H1 (cell line): ENCODE data around the gene NCLN. TPM values are rescaled to one million over a fixed set of nuclear protein-coding genes. Genes with fewer than 3 reads are reported as not detected.

Source experiments
- CTCF ChIA-PET: fragments of 300-600 bp; sonication (Branson Sonifier 250); formaldehyde crosslinking; loops from one replicate; lab custom pipeline; 2021; ENCODE audit not compliant: partially characterized antibody; lab: Charles Lee
- POLR2A ChIA-PET: fragments of 300-600 bp; sonication (Branson Sonifier 250); formaldehyde crosslinking; loops from one replicate; lab custom pipeline; 2021; ENCODE audit warnings: inconsistent platforms; ENCODE audit not compliant: partially characterized antibody; lab: Charles Lee
- DNase-seq, 2 experiments: peaks; one replicate each; pipeline versions ENCODE4 v3.0.0 to v3.0.0-alpha.2; 2010 to 2022; ENCODE audit warnings: low spot score in 2 of 2, low read depth in 1 of 2, mixed read lengths in 1 of 2
- FAIRE-seq: peaks from 2 replicates; lab custom pipeline; 2011; peaks lifted over from hg19 to GRCh38; lab: Jason Lieb, UNC
- H2AFZ ChIP-seq: 2 replicates; pipeline ENCODE4 v1.8.1; 2012; ENCODE audit warnings: low read length, inconsistent platforms
- H2AK5ac ChIP-seq: 2 replicates; pipeline ENCODE4 v1.6.1; 2013; ENCODE audit warnings: low read depth, low read length
- H2BK120ac ChIP-seq: replicated peaks from 2 replicates; pipeline ENCODE3; 2013; ENCODE audit warnings: low read depth, low read length, inconsistent platforms
- H2BK12ac ChIP-seq: 2 replicates; pipeline ENCODE4 v1.6.1; 2013; ENCODE audit warnings: low read depth, low read length
- H2BK15ac ChIP-seq: 2 replicates; pipeline ENCODE4 v1.6.1; 2013; ENCODE audit warnings: low read length
- H2BK20ac ChIP-seq: 2 replicates; pipeline ENCODE4 v1.6.1; 2013; ENCODE audit warnings: low read length
- H2BK5ac ChIP-seq: 2 replicates; pipeline ENCODE4 v1.6.1; 2013; ENCODE audit warnings: low read depth, low read length
- H3K14ac ChIP-seq: 2 replicates; pipeline ENCODE4 v1.6.1; 2013; ENCODE audit warnings: inconsistent platforms; ENCODE audit not compliant: insufficient read length
- H3K18ac ChIP-seq: 2 replicates; pipeline ENCODE4 v1.6.1; 2013; ENCODE audit warnings: low read length; ENCODE audit errors: extremely low read depth
- H3K23ac ChIP-seq: 2 replicates; pipeline ENCODE4 v1.6.1; 2013; ENCODE audit warnings: inconsistent platforms; ENCODE audit not compliant: insufficient read length
- H3K23me2 ChIP-seq: 2 replicates; pipeline ENCODE4 v1.6.1; 2013; ENCODE audit warnings: low read depth, low read length
- H3K27ac ChIP-seq: 2 replicates; pipeline ENCODE4 v1.6.1; 2011; ENCODE audit warnings: low read depth, low read length, inconsistent platforms
- H3K27me3 ChIP-seq, 4 experiments: replicated peaks in 1 of 4; 1 replicate in 1 of 4; 2 replicates in 3 of 4; pipeline versions ENCODE4 v1.6.1 to v1.8.1; 2011 to 2013; ENCODE audit warnings: low read length in 3 of 4, mild to moderate bottlenecking in 3 of 4, inconsistent platforms in 2 of 4, mixed read lengths in 2 of 4, moderate library complexity in 1 of 4; ENCODE audit not compliant: control insufficient read depth in 3 of 4, insufficient read depth in 3 of 4; ENCODE audit errors: extremely low read depth in 1 of 4
- H3K36me3 ChIP-seq, 4 experiments: 2 replicates each; pipeline versions ENCODE4 v1.6.1 to v1.8.1; 2011 to 2013; ENCODE audit warnings: mild to moderate bottlenecking in 4 of 4, low read length in 3 of 4, moderate library complexity in 2 of 4, control low read depth in 1 of 4, inconsistent platforms in 1 of 4; ENCODE audit not compliant: insufficient read depth in 4 of 4, control insufficient read depth in 2 of 4
- H3K4ac ChIP-seq: replicated peaks from 2 replicates; pipeline ENCODE3; 2013; ENCODE audit warnings: low read length, low read depth, mixed read lengths, inconsistent platforms; ENCODE audit not compliant: insufficient read length
- H3K4me1 ChIP-seq, 4 experiments: replicated peaks in 1 of 4; 1 replicate in 1 of 4; 2 replicates in 3 of 4; pipeline versions ENCODE4 v1.6.1 to v1.8.1; 2011 to 2013; ENCODE audit warnings: low read length in 3 of 4, inconsistent platforms in 2 of 4, mixed read lengths in 1 of 4; ENCODE audit not compliant: insufficient read depth in 4 of 4, control insufficient read depth in 3 of 4
- H3K4me2 ChIP-seq, 2 experiments: 2 replicates each; pipeline versions ENCODE4 v1.6.1 to v1.8.1; 2011 to 2013; ENCODE audit warnings: low read depth in 2 of 2, low read length in 2 of 2, control low read depth in 1 of 2, inconsistent platforms in 1 of 2, mild to moderate bottlenecking in 1 of 2; ENCODE audit not compliant: insufficient read depth in 1 of 2
- H3K4me3 ChIP-seq, 4 experiments: fragments of 200-600, 300-600 bp in 1 of 4; sonication (generic), shearing (Covaris generic), sonication (Bioruptor Twin) in 1 of 4; 2 replicates each; pipeline versions ENCODE4 v1.5.1 to v1.8.1; 2011 to 2016; ENCODE audit warnings: low read length in 4 of 4, low read depth in 3 of 4, control low read depth in 2 of 4, inconsistent platforms in 2 of 4, mild to moderate bottlenecking in 2 of 4, mixed read lengths in 1 of 4, moderate library complexity in 1 of 4; ENCODE audit not compliant: insufficient read depth in 2 of 4; ENCODE audit errors: extremely low read depth in 1 of 4
- H3K56ac ChIP-seq: replicated peaks from 2 replicates; pipeline ENCODE3; 2013; ENCODE audit warnings: low read depth, mild to moderate bottlenecking, mixed read lengths, low read length, inconsistent platforms; ENCODE audit not compliant: insufficient read length
- H3K79me1 ChIP-seq: 2 replicates; pipeline ENCODE4 v1.6.1; 2013; ENCODE audit warnings: low read depth, low read length, control low read depth
- H3K79me2 ChIP-seq, 2 experiments: 2 replicates each; pipeline versions ENCODE4 v1.6.1 to v1.8.1; 2012 to 2013; ENCODE audit warnings: low read length in 2 of 2, mild to moderate bottlenecking in 2 of 2, inconsistent platforms in 1 of 2; ENCODE audit not compliant: insufficient read depth in 2 of 2, control insufficient read depth in 1 of 2
- H3K9ac ChIP-seq, 4 experiments: replicated peaks in 1 of 4; 1 replicate in 1 of 4; 2 replicates in 3 of 4; pipeline versions ENCODE4 v1.6.1 to v1.8.1; 2011 to 2013; ENCODE audit warnings: low read depth in 3 of 4, low read length in 3 of 4, control low read depth in 2 of 4, mild to moderate bottlenecking in 2 of 4, moderate library complexity in 2 of 4, inconsistent platforms in 1 of 4; ENCODE audit errors: extremely low read depth in 1 of 4
- H3K9me3 ChIP-seq, 2 experiments: 2 replicates each; pipeline versions ENCODE4 v1.6.1 to v1.8.1; 2012 to 2013; ENCODE audit warnings: mild to moderate bottlenecking in 2 of 2, moderate library complexity in 2 of 2, control low read depth in 1 of 2, inconsistent platforms in 1 of 2, low read depth in 1 of 2, low read length in 1 of 2, mixed read lengths in 1 of 2; ENCODE audit not compliant: insufficient read depth in 2 of 2
- H4K20me1 ChIP-seq, 2 experiments: replicated peaks in 1 of 2; 2 replicates each; pipeline versions ENCODE3 to v1.8.1; 2011 to 2013; ENCODE audit warnings: inconsistent platforms in 2 of 2, low read length in 2 of 2, mild to moderate bottlenecking in 1 of 2; ENCODE audit not compliant: insufficient read depth in 2 of 2, control insufficient read depth in 1 of 2
- H4K5ac ChIP-seq: 2 replicates; pipeline ENCODE4 v1.6.1; 2013; ENCODE audit warnings: low read length, low read depth, mixed read lengths, inconsistent platforms; ENCODE audit not compliant: insufficient read length
- H4K8ac ChIP-seq: 2 replicates; pipeline ENCODE4 v1.8.0; 2013; ENCODE audit warnings: mild to moderate bottlenecking, moderate library complexity, low read length, inconsistent platforms; ENCODE audit not compliant: insufficient read depth; ENCODE audit errors: extremely low read depth
- H4K91ac ChIP-seq: replicated peaks from 2 replicates; pipeline ENCODE3; 2013; ENCODE audit warnings: low read length, mixed read lengths, inconsistent platforms; ENCODE audit not compliant: insufficient read length
- CTBP2 ChIP-seq: IDR thresholded peaks from 2 replicates; pipeline ENCODE4 v1.7.0; 2011; ENCODE audit warnings: borderline replicate concordance, mild to moderate bottlenecking, moderate library complexity, mixed read lengths, low read length; ENCODE audit not compliant: insufficient read depth, insufficient read length
- EGR1 ChIP-seq: IDR thresholded peaks from 2 replicates; pipeline ENCODE4 v1.6.1; 2011; ENCODE audit warnings: low read depth, low read length, borderline replicate concordance
- KDM1A ChIP-seq: fragments of 200-600, 300-600 bp; sonication (generic); IDR thresholded peaks from 2 replicates; pipeline ENCODE4 v1.7.1; 2016; ENCODE audit warnings: mild to moderate bottlenecking, low read length, borderline replicate concordance
- RBBP5 ChIP-seq: IDR thresholded peaks from 2 replicates; pipeline ENCODE4 v1.7.1; 2012; ENCODE audit warnings: low read depth, mild to moderate bottlenecking, inconsistent platforms, low read length, moderate library complexity, borderline replicate concordance
- SP4 ChIP-seq: IDR thresholded peaks from 2 replicates; pipeline ENCODE4 v1.6.1; 2012; ENCODE audit warnings: low read length, inconsistent platforms
- TAF7 ChIP-seq: optimal IDR thresholded peaks from 2 replicates; pipeline ENCODE3; 2011; ENCODE audit warnings: low read depth, mild to moderate bottlenecking, inconsistent platforms, low read length, moderate library complexity, borderline replicate concordance
- TCF12 ChIP-seq: IDR thresholded peaks from 2 replicates; pipeline ENCODE4 v1.6.1; 2011; ENCODE audit warnings: low read depth, mild to moderate bottlenecking, low read length
- WGBS, 2 experiments: shearing (Covaris generic) in 1 of 2; methylation state at CpG; one replicate each; pipeline versions ENCODE4 v1.1.6 to v1.1.7; 2013 to 2015; ENCODE audit warnings: low lambda C conversion rate in 2 of 2, mixed read lengths in 2 of 2, inconsistent platforms in 1 of 2, low coverage in 1 of 2, missing lambda C conversion rate in 1 of 2; ENCODE audit not compliant: insufficient replicate concordance in 2 of 2, insufficient coverage in 1 of 2, insufficient read length in 1 of 2; ENCODE audit errors: extremely low coverage in 1 of 2, missing lambda C conversion rate in 1 of 2; 5-methylcytosine and 5-hydroxymethylcytosine counted together
- polyA plus RNA-seq, 7 experiments: library from polyadenylated mRNA; depleted of rRNA in 3 of 7; stranded (reverse) in 5 of 7; unstranded in 2 of 7; fragments of >200 nt in 5 of 7; fragments of 200-250 nt in 2 of 7; gene quantifications; 1 replicate in 5 of 7; 2 replicates in 1 of 7; 4 replicates in 1 of 7; pipeline versions ENCODE4 v1.2.1 to v1.2.3, GENCODE V29; 2011 to 2013; ENCODE audit warnings: missing spikeins in 2 of 7, mixed read lengths in 2 of 7
- total RNA-seq: library from RNA; stranded (reverse); fragmentation: NEBNext Ultra II Directional; extraction: Animal tissue kit (Norgen Biotek cat#: 25700); gene quantifications from 2 replicates; pipeline ENCODE4 v1.2.1, GENCODE V29; 2021

Gene NCLN
- total and polyA plus RNA-seq, 2 of the 8 experiments (the other 6 are each of a cell fraction or from before 2014, with no cell fraction given), result 89.2 to 103 TPM

- ChIA-PET POLR2A (no interaction called here), CTCF (interaction anchor here (0.8 kb wide), 1 partner anchor 61 kb away, joined by 3 read pairs; no protein-coding TSS in a partner anchor)
- Histone ChIP-seq H3K9me3 (no peaks in the 10 kb centered on the region), H3K56ac (no peak overlapping the region), H2AFZ (no peak overlapping the region), H3K9ac (no peak overlapping the region), H3K23me2 (no peaks in the 10 kb centered on the region), H3K4me1 (peaks cover 0 to 5% (median 0%) of the 10 kb centered on the region in 4 experiments; a peak in 2 of 7 replicates), H4K5ac (no peak overlapping the region), H3K4ac (no peak overlapping the region), H3K4me3 (no peak overlapping the region), H2BK15ac (no peak overlapping the region), H2BK5ac (no peak overlapping the region), H3K79me1 (no peaks in the 10 kb centered on the region), H3K18ac (no peak overlapping the region), H4K20me1 (peaks cover 1 to 9% of the 10 kb centered on the region in 2 experiments), H2BK12ac (no peak overlapping the region), H3K4me2 (no peak overlapping the region), H3K36me3 (peaks cover 0 to 7% (median 0%) of the 10 kb centered on the region in 4 experiments; a peak in 1 of 8 replicates), H3K14ac (no peak overlapping the region), H3K27ac (no peak overlapping the region), H4K8ac (no peak overlapping the region), H2BK20ac (no peak overlapping the region), H4K91ac (no peak overlapping the region), H2BK120ac (no peak overlapping the region), H3K27me3 (no peaks in the 10 kb centered on the region), H2AK5ac (no peak overlapping the region), H3K23ac (no peak overlapping the region), H3K79me2 (no peaks in the 10 kb centered on the region)
- no peak for DNase-seq
- 90% methylated on average over 7 of the region's 7 CpGs; no CpG with 5 or more reads in 1 of the 2 experiments for WGBS, 2 experiments
- FAIRE-seq, result no peak
- TF ChIP-seq TCF12 (no peak), RBBP5 (no peak), SP4 (no peak), EGR1 (no peak), TAF7 (no peak), CTBP2 (no peak), KDM1A (peak; percentile 75; the same call in 1 of the 2 replicates)
These were observed 27.4 kb downstream of the NCLN start for GRCh38 chr19:3213159-3213558.
